Immature natural killer cell (primary cell): Measurements from ENCODE around the gene MGA. TPM values are rescaled to one million over a fixed set of nuclear protein-coding genes. Genes with fewer than 3 reads are reported as not detected.

Source experiments
- DNase-seq, 3 donors: peaks; one replicate each; pipeline ENCODE4 v3.0.0; 2022; ENCODE audit warnings: mixed read lengths in 1 of 3
- H3K27ac Mint-ChIP-seq, 6 donors: one replicate each; pipeline ENCODE4 v1.8.0; 2020; ENCODE audit warnings: mixed read lengths in 6 of 6, mild to moderate bottlenecking in 5 of 6, inconsistent platforms in 4 of 6, moderate library complexity in 3 of 6
- H3K27me3 Mint-ChIP-seq, 3 donors: one replicate each; pipeline ENCODE4 v1.8.0; 2020 to 2021; ENCODE audit warnings: low read depth in 3 of 3, mild to moderate bottlenecking in 3 of 3, mixed read lengths in 3 of 3, moderate library complexity in 3 of 3, inconsistent platforms in 1 of 3
- H3K36me3 Mint-ChIP-seq, 3 donors: one replicate each; pipeline ENCODE4 v1.8.0; 2020; ENCODE audit warnings: mixed read lengths in 3 of 3, inconsistent platforms in 2 of 3, mild to moderate bottlenecking in 2 of 3
- H3K4me1 Mint-ChIP-seq, 2 donors: one replicate each; pipeline ENCODE4 v1.8.0; 2020; ENCODE audit warnings: inconsistent platforms in 2 of 2, mild to moderate bottlenecking in 2 of 2, mixed read lengths in 2 of 2, moderate library complexity in 1 of 2
- H3K4me3 Mint-ChIP-seq, 5 donors: one replicate each; pipeline ENCODE4 v1.8.0; 2020; ENCODE audit warnings: mild to moderate bottlenecking in 5 of 5, mixed read lengths in 5 of 5, inconsistent platforms in 3 of 5, moderate library complexity in 3 of 5
- H3K9me3 Mint-ChIP-seq, 6 donors: one replicate each; pipeline ENCODE4 v1.8.0; 2020; ENCODE audit warnings: mild to moderate bottlenecking in 6 of 6, mixed read lengths in 6 of 6, inconsistent platforms in 4 of 6, moderate library complexity in 3 of 6
- polyA plus RNA-seq, 3 donors: library from polyadenylated mRNA; unstranded; fragments of 300-500 nt; fragmentation: Illumina TruSeq; gene quantifications; one replicate each; pipeline ENCODE4 v1.2.3, GENCODE V29; 2021

MGA gene
- polyA plus RNA-seq, 3 donors from 2014 or later: 3.3 to 23.8 (median 5.9) TPM

DNA sequence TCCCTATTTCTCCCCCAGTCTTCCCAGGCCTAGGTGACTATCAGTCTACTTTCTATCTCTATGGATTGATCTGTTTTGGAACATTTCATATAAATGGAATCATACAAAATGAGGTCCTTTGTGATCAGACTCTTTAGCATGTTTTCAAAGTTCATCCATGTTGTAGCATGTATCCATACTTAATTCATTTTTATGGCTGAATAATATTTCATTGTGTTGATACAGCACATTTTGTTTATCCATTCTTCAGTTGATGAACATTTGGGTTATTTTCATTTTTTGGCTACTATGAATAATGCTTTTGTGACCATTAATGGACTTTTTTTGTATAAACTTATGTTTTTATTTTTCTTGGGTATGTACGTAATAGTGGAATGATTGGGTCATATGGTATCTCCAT lies 19.2 kb upstream of the MGA start:
- no peak overlapping the region for H3K27ac Mint-ChIP-seq
- no peaks in the 10 kb centered on the region for H3K9me3 Mint-ChIP-seq
- peaks cover 0 to 4% (median 0%) of the 10 kb centered on the region in 3 donors for H3K27me3 Mint-ChIP-seq
- no peaks in the 10 kb centered on the region for H3K4me1 Mint-ChIP-seq
- H3K4me3 Mint-ChIP-seq: no peak overlapping the region
- H3K36me3 Mint-ChIP-seq: no peaks in the 10 kb centered on the region
- no peak for DNase-seq

DNA sequence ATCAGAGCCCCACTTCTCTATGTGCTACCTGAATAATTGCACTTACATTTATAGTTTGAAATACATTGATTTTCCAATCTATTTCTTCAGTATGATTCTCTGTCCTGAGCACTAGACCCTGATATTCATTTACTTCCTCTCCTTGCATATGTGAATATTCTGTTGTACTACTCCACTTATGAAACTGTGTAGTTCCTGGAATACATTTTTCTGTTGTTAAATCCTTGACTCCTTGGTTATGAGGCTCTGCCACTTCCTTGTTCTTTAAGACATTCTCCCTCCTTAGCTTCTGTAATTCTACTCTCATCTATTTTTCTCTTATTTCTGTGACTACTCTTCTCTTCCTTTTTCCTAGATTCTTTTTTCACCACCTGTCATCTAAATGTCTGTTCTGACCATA lies 12.9 kb upstream of the MGA start:
- Mint-ChIP-seq H3K4me1 (no peaks in the 10 kb centered on the region), H3K27ac (no peak overlapping the region), H3K4me3 (no peak overlapping the region), H3K36me3 (peaks cover 0 to 3% (median 0%) of the 10 kb centered on the region in 3 donors), H3K27me3 (peaks cover 0 to 6% (median 5%) of the 10 kb centered on the region in 3 donors), H3K9me3 (no peaks in the 10 kb centered on the region)
- no peak for DNase-seq

DNA sequence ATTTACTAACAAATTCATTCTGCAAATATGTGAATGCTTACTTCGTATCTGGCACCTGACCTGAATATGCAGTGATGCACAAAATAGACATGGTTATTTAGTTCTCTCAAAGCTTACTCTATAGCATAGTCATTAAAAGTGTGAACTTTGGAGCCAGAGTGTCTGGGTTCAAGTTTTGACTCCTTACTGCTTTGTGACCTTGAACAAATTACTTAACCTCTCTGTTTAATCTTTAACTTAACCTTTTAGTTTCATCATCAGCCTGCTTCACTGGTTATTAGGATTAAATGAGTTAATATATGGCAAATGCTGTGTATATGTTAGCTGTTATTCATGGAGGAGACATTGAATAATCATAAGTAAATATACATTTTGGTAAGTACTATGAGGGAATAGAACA lies 12.1 kb upstream of the MGA start:
- Mint-ChIP-seq H3K4me3 (no peak overlapping the region), H3K27me3 (peaks cover 0 to 6% (median 5%) of the 10 kb centered on the region in 3 donors), H3K9me3 (no peaks in the 10 kb centered on the region), H3K27ac (no peak overlapping the region), H3K36me3 (peaks cover 0 to 3% (median 0%) of the 10 kb centered on the region in 3 donors), H3K4me1 (no peaks in the 10 kb centered on the region)
- no peak for DNase-seq

DNA sequence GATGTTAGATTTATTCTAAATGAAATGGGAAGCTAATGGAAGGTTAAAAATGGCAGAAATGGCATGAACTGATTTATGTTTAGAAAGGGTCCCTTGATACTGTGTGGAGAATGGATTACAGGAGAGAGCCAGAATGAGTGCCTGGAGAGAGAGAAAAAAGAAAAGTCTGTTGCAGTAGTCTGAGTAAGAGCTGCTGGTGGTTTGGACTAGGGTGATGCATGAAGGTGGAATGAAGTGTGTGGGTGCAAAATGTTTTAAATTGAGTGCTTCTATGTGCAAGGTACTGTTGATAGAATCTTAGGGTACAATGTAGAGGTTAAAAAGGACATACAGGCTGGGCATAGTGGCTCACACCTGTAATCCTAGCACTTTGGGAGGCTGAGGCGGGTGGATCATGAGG lies 11.4 kb upstream of the MGA start:
- DNase-seq: no peak
- Mint-ChIP-seq H3K27me3 (peaks cover 0 to 6% (median 5%) of the 10 kb centered on the region in 3 donors), H3K27ac (no peak overlapping the region), H3K4me1 (no peaks in the 10 kb centered on the region), H3K9me3 (no peaks in the 10 kb centered on the region), H3K36me3 (peaks cover 0 to 3% (median 0%) of the 10 kb centered on the region in 3 donors), H3K4me3 (no peak overlapping the region)

DNA sequence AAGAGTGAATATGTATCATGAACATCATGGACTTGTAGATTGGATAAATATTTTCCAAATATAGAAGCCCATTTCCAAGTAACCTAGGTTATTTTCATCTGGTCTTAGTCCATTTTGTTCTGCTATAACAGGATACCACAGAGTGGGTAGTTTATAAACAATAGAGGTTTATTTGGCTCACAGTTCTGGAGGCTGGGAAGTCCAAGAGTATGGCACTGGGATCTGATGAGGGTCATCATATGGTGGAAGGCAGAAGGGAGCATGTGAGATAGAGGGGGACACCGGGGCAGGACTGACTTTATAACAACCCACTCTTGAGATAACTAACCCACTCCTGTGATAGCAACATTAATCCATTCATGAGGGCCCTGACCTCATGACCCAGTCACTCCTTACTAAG lies 9.4 kb upstream of the MGA start:
- Mint-ChIP-seq H3K36me3 (peaks cover 0 to 3% (median 0%) of the 10 kb centered on the region in 3 donors), H3K27ac (no peak overlapping the region), H3K27me3 (peaks cover 3 to 6% (median 5%) of the 10 kb centered on the region in 3 donors), H3K4me3 (no peak overlapping the region), H3K9me3 (no peaks in the 10 kb centered on the region), H3K4me1 (no peaks in the 10 kb centered on the region)
- DNase-seq: no peak

DNA sequence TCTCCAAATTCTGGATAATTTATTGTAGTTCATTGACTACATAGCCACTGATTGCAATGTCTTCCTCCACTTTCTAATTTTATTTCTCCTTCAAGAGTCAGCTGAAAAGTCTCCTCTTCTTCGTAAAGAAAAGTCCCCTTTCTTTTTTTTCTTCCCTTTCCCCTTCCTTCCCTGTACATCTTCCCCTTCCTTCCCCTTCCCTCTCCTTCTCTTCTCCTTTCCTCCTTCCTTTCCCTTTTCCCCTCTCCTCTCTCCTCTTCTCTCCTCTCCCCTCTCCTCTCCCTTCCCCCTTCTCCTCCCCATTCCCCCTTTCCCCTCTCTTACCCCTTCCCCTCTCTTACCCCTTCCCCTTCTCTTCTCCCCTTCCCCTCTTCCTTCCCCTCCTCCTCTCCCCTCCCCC lies 8.8 kb upstream of the MGA start:
- Mint-ChIP-seq H3K27ac (no peak overlapping the region), H3K9me3 (no peaks in the 10 kb centered on the region), H3K4me3 (no peak overlapping the region), H3K36me3 (peaks cover 0 to 3% (median 0%) of the 10 kb centered on the region in 3 donors), H3K4me1 (no peaks in the 10 kb centered on the region), H3K27me3 (peaks cover 5 to 11% (median 6%) of the 10 kb centered on the region in 3 donors)
- no peak for DNase-seq

DNA sequence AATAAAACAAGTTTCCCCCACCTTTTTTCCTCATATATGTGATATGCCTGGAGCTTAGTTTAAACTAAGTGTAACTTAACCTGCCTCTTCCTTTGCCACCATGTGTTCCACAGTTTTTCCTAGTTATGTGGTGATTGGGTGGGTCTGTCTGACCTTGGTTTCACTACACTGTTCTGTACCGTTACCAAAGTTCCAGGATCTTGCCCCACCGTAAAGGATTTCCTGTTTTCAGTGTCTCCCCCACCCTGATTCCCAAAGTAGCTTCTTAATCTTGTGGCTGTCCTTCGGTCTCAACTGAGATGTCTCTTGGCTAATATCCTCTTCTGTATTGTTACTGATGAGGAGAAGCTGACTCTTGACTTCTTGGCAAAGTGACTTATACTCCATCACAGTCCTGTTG lies 6.4 kb upstream of the MGA start:
- Mint-ChIP-seq H3K4me3 (no peak overlapping the region), H3K4me1 (no peaks in the 10 kb centered on the region), H3K36me3 (peaks cover 0 to 3% (median 0%) of the 10 kb centered on the region in 3 donors), H3K27ac (no peak overlapping the region), H3K9me3 (no peaks in the 10 kb centered on the region), H3K27me3 (peaks cover 5 to 11% (median 6%) of the 10 kb centered on the region in 3 donors)
- no peak for DNase-seq

DNA sequence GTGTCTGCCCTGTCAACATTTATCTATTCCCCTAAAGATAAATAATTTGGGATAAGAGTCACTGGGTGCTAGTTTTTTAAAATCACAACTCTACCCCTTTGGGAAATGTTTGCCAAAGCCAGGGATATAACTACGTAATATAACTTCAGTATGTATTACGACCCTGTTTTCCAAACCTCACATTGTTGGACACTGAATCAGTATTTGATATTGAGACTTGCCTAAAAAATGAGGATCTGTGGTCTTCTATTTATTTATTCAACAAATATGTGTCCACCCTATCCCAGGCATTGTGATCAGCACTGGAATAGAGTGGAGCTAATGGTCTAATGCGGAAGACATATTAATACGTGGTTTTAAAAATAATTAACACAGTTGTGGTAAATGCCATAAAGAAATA lies 4.5 kb upstream of the MGA start:
- Mint-ChIP-seq H3K9me3 (no peaks in the 10 kb centered on the region), H3K4me1 (peaks cover 13 to 14% of the 10 kb centered on the region in 2 donors), H3K36me3 (peaks cover 0 to 2% (median 0%) of the 10 kb centered on the region in 3 donors), H3K27ac (no peak overlapping the region), H3K4me3 (no peak overlapping the region), H3K27me3 (peaks cover 13 to 17% (median 16%) of the 10 kb centered on the region in 3 donors)
- no peak for DNase-seq

DNA sequence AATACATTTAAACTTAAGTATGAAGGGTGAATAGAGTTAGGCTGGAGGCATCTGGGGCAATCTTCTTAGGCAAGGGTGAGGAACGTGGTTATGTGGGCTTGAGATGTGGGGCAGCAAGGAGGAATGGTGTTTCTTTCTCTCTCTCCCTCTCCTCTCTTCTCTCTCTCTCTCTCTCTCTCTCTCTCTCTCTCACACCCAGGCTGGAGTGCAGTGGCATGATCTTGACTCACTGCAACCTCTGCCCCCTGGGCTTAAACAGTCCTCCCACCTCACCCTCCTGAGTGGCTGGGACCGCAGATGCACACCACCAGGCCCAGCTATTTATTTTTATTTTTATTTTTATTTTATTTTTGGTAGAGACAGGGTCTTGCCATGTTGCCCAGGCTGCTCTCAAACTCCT lies 4.0 kb upstream of the MGA start:
- H3K4me1 Mint-ChIP-seq: peaks cover 18 to 19% of the 10 kb centered on the region in 2 donors
- no peak overlapping the region for H3K4me3 Mint-ChIP-seq

DNA sequence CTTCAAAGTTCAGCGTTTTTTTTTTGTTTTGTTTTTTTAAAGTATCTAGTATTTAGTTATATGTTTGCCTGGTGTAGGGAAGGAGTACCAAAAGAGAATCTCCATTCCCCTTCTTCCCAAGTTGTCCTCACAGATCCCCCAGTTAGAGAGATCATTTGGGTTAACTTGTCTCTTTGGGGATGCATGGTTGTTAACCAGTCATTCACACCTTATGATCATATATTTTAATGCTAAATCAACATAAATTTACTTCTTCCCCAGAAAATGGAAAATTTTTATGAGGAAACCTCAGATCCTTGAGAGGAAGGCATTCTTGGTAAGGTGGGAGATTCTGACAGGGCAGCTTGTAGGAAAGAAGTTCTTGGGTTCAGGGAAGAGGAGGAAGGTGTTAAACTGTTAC lies 1.5 kb upstream of the MGA start:
- peaks cover 25 to 29% (median 28%) of the 10 kb centered on the region in 3 donors for H3K27me3 Mint-ChIP-seq
- H3K4me3 Mint-ChIP-seq: peak overlapping the region in 2 of 5 donors; percentile 2 to 12
- H3K9me3 Mint-ChIP-seq: no peaks in the 10 kb centered on the region
- no peak for DNase-seq
- H3K4me1 Mint-ChIP-seq: peaks cover 34 to 42% of the 10 kb centered on the region in 2 donors
- H3K36me3 Mint-ChIP-seq: no peaks in the 10 kb centered on the region
- peak overlapping the region in 4 of 6 donors; percentile 14 to 96 (median 53) for H3K27ac Mint-ChIP-seq

More for the DNA sequence above, 4.0 kb upstream of the MGA start:
- no peaks in the 10 kb centered on the region for H3K9me3 Mint-ChIP-seq
- H3K27me3 Mint-ChIP-seq: peaks cover 18 to 22% (median 21%) of the 10 kb centered on the region in 3 donors
- H3K36me3 Mint-ChIP-seq: no peaks in the 10 kb centered on the region
- H3K27ac Mint-ChIP-seq: peak overlapping the region in 1 of 6 donors; percentile 27
- no peak for DNase-seq

DNA sequence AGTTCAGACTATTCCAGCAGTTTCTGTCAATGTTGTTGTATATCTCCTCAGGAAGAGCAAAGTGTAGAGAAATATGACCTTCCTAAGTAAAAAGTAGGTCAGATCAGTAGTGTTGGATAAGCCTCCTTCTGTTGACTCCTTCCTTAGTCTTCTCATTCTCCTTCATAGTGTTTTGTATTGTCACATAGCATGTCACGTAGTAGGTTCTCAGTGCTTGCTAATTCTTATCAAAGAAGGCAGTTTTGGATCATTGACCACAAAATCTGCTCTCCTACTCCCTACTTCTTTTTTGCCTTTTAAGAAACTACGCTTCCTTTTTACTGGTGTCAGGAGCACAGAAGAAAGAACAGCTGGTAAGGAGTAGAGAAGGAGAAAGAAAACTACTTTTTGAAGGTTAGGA lies 1.0 kb upstream of the MGA start:
- peaks cover 34 to 47% of the 10 kb centered on the region in 2 donors for H3K4me1 Mint-ChIP-seq
- peaks cover 25 to 28% (median 26%) of the 10 kb centered on the region in 3 donors for H3K27me3 Mint-ChIP-seq
- H3K9me3 Mint-ChIP-seq: no peaks in the 10 kb centered on the region
- no peaks in the 10 kb centered on the region for H3K36me3 Mint-ChIP-seq
- H3K27ac Mint-ChIP-seq: peak overlapping the region in 4 of 6 donors; percentile 36 to 97 (median 95)
- DNase-seq: no peak
- H3K4me3 Mint-ChIP-seq: peak overlapping the region in 3 of 5 donors; percentile 12 to 82 (median 42)

DNA sequence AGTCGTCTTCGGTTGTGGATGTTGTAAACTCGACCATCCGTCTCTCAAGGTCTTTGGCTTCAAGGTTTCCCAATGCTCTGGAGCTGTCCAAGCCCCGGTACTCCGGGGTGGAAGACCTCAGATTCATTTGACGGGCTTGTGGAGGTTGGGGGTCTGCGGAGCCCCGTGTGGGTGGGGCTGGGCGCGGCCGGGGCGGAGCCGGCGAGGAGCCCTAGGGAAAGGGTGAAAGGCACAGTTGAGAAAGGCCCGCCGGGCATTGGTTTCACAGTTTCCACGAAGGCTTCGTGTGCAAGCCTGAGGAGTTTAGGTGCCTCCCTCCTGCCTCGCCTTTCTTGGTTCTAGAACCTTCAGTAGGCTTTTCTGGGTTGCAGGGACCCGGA lies 360 bp upstream of the MGA start:
- Mint-ChIP-seq H3K36me3 (no peaks in the 10 kb centered on the region), H3K4me3 (peak overlapping the region; percentile 82 to 94 (median 92)), H3K9me3 (no peaks in the 10 kb centered on the region), H3K4me1 (peaks cover 36 to 54% of the 10 kb centered on the region in 2 donors), H3K27ac (peak overlapping the region; percentile 94 to 98 (median 96)), H3K27me3 (peaks cover 24 to 28% (median 25%) of the 10 kb centered on the region in 3 donors)
- no peak for DNase-seq

DNA sequence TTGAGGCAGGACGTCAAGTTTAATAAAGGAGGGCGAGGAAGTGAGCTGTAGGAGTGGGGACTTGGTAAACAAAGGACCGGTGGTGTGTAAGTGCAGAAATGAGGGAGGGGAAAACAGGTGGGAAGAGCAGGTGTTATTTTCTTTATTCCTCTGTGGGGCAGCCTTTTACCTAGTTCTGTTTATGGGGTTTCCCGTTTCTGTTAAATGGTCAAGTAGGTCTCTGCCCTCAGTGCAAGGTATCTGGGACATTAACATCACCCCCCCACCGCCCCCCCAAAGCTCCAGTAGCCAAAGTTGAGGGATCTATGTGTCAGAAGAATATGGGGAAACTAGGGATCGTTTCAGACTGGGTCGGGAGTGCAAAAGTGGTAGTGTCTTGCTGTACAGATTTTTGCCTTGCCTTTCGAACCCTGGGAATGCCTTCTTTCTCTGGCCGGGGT lies 893 bp downstream of the MGA start:
- DNase-seq: no peak
- peaks cover 36 to 57% of the 10 kb centered on the region in 2 donors for H3K4me1 Mint-ChIP-seq

DNA sequence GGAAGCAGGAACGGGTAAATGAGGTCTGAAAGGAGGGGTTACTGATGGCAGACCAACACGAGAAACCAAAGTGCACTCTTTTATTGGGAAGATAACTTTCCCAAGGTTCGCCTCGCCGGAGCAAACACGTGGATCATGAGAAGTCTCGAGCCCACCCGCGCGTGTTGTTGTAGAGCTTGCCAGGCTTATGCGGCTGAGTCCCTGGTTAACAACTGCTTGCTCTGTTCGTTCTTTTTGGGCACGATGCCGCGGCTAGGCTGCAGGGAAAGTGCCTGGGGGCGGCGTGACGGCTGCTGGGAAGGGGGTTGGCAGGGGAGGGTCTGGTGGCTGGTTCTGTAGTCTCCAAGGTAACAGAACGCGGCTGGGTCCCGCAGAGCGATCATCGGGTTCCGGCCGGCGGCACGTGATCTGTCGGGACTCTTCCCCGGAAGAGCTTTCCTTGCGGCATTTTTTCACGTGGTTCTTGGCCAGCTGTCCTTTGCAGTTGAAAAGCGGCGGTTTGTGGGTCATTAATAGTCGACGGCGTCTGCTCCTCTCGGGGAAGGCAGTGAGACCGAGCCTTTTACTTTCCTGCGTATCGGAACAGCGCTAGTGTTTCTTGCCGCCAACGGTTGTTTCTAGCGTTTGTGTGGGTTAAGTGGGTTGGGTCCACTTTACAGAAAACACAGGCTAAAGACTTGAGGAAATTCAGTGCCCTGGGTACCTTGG lies 1.5 kb downstream of the MGA start:
- H3K27me3 Mint-ChIP-seq: peaks cover 22 to 23% (median 23%) of the 10 kb centered on the region in 3 donors
- H3K27ac Mint-ChIP-seq: peak overlapping the region; percentile 94 to 98 (median 96)
- no peaks in the 10 kb centered on the region for H3K36me3 Mint-ChIP-seq
- H3K4me1 Mint-ChIP-seq: peaks cover 39 to 62% of the 10 kb centered on the region in 2 donors
- no peaks in the 10 kb centered on the region for H3K9me3 Mint-ChIP-seq
- H3K4me3 Mint-ChIP-seq: peak overlapping the region; percentile 82 to 94 (median 92)
- DNase-seq: peak; percentile 83 to 85 (median 85)

More for the DNA sequence above, 893 bp downstream of the MGA start:
- peak overlapping the region; percentile 94 to 98 (median 96) for H3K27ac Mint-ChIP-seq
- H3K36me3 Mint-ChIP-seq: no peaks in the 10 kb centered on the region
- H3K27me3 Mint-ChIP-seq: peaks cover 23 to 24% (median 23%) of the 10 kb centered on the region in 3 donors
- H3K4me3 Mint-ChIP-seq: peak overlapping the region; percentile 82 to 94 (median 92)
- no peaks in the 10 kb centered on the region for H3K9me3 Mint-ChIP-seq
